ENCODE results near the gene DNASE1.
A peak's percentile ranks its signal among the peaks of the same experiment; 100 is the strongest.
"Not testable (repeated sequence)": the region's sequence is repeated elsewhere in the genome, so short reads cannot be mapped to it uniquely, and the experiment has no call there.

DNASE1 gene

GRCh38 chr16:3641801-3642396 lies 12.6 kb upstream of the DNASE1 start:
- DNase-seq (ENCODE audit: low spot score): no peak

DNA sequence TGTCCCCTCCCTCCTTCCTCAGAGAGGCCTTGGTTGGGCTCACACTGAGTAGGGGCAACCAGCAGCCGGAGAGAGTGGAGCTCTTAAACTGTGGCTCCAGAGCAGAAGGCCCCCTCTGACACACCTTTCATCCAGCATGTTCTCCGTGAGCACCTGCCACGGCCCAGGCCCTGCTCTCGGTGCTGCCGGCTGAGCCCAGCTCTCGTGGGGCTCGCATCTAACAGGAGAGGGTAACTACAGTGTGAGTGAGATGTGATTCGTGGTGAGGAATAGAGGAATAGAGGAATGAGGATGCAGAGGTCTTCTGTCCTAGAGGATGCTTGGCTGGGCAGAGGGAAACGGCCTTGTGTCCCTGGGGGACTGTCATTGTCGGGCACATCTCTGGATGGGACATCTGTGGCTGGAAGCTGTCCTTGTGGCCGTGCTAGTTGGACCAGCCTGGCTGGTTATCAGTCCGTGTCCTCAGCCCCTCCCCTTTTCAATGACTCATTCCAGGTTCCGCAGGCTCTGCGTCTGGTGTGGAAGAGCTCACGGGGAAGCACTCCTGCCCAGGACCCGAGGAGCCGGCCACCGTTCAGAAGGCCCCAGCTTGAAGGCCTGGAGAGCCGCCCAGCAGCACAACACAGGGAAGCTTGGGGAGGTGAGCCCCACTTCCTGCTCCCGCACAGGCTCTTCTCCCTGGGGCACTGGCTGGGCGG lies 11.9 kb upstream of the DNASE1 start:
- DNase-seq (ENCODE audit: low spot score): peak; percentile 67

DNA sequence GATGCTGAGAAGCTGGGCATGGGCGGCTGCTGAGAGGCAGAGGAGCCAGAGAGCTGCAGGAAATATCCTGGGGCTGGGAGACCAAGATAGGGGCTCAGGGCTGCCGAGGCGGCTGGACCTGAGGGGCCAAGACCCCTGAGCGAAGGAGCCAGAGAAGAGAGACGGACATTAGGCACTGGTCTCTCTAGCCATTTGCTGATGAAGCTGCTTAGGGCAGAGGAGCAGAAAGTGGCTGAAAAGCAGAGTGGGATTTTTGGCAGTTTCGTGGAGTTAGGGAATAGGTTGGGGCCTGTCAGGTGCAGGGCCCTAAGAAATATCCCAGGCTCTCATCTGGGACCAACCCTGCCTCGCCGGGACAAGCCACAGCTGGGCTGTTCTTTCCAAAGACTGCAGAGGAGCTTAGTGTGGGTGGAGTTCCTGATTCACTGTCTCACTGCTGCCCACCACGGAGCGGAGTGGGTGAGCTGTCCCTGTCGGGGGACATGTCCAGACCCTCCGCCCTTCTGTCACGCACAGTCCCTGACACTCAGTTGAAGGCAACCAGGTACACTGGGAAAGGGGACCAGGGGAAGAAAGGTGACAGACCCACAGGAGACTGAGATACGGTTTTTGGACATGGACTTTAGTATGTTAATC lies 11.3 kb upstream of the DNASE1 start:
- DNase-seq (ENCODE audit: low spot score): no peak

DNA sequence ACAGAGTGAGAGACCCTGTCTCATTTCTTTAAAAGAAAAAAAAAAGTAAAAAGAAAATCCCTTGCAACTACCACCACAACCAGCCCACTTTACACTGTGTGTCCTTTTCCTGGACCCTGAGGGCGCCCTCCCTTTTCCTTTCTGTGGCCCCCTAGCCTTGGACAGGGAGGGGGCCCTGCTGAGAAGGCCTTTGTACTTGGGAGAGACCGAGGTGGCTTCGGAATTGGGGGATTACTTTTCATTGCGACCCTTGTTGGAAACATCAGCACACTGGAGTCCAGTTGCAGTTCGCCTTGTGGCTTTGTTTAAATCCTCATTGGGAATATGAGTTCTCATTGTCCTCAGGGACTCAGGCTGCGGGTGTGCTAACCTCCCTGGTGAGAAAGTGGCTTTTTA lies 9.4 kb upstream of the DNASE1 start:
- DNase-seq (ENCODE audit: low spot score): no peak

DNA sequence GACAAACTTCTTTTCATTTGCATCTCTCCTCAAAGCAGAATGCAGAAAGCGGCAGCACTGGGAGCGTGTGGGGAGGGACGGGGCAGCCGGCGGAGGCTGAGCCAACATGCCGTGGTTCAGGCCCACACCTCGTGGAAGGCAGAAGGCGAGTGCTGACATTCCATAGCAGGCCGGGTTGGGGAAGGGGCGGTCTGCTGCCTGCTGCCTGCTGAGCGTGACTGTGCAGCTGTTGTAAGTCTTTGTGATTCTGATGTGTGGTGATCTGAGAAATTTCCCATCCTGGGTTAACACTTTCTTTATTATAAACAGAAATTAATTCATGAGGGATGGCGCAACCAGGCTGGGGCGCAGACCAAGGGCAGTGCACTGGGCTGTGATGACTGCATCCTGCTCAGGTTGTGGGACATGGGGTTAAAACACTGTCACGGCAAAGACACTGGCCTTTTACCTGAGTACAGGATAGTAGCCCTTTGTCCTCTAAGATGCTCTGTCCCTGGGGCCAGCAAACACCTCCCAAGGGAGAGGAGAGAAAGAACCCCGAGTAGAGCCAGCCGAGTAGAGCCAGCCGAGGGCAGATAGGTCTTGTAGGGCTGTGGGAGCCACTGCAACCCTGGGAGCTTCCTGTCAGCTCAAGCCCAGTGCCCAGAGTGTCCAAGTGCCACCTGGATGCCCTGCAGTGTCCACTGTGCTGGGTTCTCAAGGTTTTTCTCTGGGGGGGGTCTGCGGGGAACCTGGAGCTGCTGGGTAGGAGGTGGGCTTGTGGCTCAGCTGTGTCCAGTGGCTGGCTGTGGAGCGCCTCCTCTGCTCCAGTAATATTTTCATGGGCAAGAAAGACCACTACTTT lies 8.8 kb upstream of the DNASE1 start:
- DNase-seq (ENCODE audit: low spot score): no peak

- no peak for DNase-seq (ENCODE audit: low spot score)
Measured at GRCh38 chr16:3646348-3646920, 8.1 kb upstream of the DNASE1 start.

GRCh38 chr16:3650631-3651265 lies 3.7 kb upstream of the DNASE1 start:
- DNase-seq (ENCODE audit: low spot score): no peak

DNA sequence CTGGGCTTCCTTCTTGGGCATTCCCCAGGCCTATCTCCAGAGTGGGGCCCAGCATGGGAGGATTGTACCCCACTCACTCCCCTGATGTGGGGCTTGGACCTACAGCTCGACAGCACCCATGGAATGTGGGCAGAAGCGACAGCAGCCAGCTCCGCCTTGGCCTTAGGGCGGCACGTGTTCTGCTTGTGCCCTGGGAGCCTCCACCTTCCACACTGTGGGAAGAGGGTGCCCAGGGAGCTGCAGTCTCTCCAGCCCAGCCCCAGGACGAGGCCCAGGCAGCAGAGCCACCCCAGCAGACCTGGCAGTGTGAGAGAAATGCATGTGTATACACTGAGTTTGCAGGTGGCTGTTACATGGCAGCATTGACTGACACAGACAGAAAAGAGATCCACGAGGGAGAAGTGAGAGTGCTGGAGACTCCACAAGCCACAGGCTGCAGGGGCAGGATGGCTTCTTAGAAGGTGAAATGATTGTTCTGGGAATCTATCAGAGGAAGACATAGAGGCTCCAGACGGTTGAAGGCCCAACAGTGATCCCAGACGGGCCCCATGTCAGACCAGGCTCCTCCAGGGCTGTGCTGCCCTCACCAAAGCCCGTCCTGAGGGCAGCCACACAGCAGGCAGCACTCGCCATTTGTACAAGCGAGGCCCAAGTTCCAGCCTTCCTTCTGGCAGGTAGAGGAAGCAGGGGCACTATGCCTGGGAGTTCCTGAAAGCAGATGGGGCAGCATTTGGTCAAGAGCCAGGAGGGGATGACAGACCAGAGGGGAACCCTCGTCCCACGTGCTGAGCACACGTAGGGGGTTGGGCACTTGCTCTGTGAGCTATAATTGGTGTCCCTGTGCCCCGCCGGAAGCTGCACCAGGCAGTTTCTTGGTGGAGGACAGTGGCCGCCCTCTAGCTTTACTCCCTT lies 2.8 kb upstream of the DNASE1 start:
- peak; percentile 38 for DNase-seq (ENCODE audit: low spot score)

DNA sequence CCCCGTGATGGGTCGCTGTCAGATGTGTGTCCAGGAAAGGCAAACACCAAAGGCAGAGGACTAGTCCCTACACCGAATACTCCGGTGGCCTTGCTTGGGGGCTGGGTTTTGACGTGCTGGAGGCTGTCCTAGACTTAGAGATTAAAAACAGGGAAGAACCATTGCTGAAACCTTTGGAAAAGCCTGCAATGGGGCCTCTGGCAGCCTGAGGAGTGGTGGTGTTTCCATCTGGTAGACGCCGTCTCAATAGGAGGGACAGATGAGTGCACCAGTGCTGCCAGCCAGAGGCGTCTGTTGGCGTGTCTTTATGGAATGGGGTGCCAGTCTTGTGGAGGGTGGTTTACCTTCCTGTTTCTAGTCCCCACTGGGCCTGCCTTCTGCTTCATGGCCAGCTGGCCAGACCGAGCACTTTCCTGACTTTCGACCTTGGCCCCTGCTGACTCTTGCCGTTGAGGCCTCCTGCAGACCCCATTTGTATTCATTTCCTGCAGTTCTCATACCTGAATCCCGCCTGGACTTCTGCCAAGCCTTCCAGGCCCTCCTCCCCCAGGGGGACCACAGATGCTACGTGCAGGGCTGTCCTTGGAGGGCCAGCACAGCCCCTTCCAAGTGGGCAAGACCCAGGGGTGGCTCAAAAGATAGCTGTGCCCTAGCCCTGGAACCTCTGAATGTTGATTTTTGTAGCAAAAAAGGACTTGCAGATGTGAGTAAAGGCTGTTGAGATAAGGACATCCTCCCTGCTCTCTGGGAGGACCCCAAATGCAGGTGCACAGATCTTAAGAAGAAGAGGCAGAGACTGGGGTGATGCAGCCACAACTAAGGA lies 1.9 kb upstream of the DNASE1 start:
- no peak for DNase-seq (ENCODE audit: low spot score)

- no peak for DNase-seq (ENCODE audit: low spot score)
Measured at GRCh38 chr16:3655030-3655395, 522 bp downstream of the DNASE1 start.

DNA sequence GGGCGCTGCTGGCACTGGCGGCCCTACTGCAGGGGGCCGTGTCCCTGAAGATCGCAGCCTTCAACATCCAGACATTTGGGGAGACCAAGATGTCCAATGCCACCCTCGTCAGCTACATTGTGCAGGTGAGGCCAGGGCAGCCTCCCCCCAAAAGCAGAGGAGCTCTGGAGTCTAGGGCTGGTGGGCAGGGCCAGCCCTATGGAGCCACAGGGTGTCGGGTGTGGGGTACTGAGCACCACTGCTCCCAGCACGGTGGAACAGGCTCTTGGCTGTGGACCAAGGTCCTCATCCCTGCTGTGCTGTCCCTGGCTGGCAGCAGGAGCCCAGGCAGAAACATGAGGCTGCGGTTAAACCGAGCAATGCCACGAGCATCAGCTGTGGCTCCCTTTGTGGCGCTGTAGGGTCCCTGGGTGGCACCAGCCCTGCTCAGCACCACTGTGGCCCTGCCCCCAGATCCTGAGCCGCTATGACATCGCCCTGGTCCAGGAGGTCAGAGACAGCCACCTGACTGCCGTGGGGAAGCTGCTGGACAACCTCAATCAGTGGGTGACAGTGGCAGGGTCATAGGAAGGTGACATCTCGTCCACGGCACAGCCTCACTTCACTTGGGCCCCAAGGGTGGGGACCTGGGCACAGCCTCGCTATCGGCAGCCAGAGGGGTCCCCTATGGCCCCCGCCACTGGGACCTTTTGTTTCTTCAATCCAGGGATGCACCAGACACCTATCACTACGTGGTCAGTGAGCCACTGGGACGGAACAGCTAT lies 1.1 kb downstream of the DNASE1 start:
- DNase-seq (ENCODE audit: low spot score): no peak

DNA sequence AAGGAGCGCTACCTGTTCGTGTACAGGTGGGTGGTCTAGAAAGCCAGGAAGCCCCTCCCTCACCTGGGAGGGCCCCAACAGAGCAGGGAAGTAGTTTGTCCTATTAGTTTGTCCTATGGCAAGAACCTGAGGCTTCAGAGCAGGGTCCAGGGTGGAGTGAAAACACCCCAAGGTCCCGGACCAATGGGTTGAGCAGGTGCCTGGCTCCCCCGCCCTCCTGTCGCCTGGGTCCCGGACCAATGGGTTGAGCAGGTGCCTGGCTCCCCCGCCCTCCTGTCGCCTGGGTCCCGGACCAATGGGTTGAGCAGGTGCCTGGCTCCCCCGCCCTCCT lies 1.6 kb downstream of the DNASE1 start:
- not testable (repeated sequence) for DNase-seq (ENCODE audit: low spot score)

DNA sequence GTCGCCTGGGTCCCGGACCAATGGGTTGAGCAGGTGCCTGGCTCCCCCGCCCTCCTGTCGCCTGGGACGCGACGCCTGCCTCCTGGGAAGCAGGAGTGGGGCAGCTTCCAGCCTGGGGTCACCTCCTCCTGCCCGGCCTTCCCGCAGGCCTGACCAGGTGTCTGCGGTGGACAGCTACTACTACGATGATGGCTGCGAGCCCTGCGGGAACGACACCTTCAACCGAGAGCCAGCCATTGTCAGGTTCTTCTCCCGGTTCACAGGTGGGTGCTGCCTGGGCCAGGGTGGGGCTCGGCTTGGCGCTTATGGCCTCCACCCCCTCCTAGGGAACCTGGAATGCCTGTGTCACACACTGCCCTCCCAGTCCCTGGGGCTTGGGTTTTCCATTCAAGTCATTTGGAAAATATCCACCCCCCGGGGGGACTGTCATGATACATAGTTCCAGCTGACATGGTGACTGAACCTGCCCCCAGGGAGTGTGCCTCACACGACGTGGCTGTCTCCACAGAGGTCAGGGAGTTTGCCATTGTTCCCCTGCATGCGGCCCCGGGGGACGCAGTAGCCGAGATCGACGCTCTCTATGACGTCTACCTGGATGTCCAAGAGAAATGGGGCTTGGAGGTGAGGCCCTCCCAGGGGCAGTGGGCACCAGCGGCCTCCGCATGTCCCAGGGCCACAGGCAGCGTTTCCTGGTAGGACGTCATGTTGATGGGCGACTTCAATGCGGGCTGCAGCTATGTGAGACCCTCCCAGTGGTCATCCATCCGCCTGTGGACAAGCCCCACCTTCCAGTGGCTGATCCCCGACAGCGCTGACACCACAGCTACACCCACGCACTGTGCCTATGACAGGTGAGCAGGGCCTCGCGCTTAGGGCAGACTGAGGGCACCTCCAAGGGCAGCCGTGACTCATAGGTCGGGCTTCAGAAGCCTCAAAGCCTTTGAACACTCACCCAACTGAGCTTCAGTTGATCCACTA lies 2.3 kb downstream of the DNASE1 start:
- DNase-seq (ENCODE audit: low spot score): no peak

- DNase-seq (ENCODE audit: low spot score): no peak
Measured at GRCh38 chr16:3659251-3659650, 4.8 kb downstream of the DNASE1 start.

DNA sequence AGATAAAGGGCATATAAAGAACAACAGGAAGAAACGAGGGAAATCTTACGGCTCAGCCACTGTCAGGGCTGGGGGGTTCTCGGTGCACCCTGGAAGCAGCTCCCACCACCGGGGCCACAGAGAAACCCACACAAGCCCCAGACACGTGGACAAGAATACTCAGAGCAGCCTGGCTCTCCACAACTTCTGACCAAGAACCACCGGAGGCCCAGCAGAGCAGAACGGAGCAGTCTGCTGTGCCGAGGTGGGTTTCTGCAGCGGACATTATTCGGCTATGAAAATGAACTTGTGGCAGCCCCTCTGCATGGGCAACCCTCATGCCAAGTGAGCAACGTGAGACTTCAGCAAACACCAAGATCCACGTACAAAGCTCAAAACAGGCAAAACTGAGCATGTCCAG lies 6.8 kb downstream of the DNASE1 start:
- DNase-seq (ENCODE audit: low spot score): no peak

- no peak for DNase-seq (ENCODE audit: low spot score)
Measured at GRCh38 chr16:3661922-3662321, 7.4 kb downstream of the DNASE1 start.

- DNase-seq (ENCODE audit: low spot score): no peak
Measured at GRCh38 chr16:3662601-3663000, 8.1 kb downstream of the DNASE1 start.
